Urinary bladder (tissue), 4 donors: ENCODE data around the gene SORBS2. TPM values are rescaled to one million over a fixed set of nuclear protein-coding genes. Genes with fewer than 3 reads are reported as not detected.

Experiments used
- DNase-seq: peaks from one replicate; pipeline ENCODE4 v3.0.0-alpha.2; 2015; ENCODE audit errors: extremely low spot score
- H3K27ac ChIP-seq: one replicate; pipeline ENCODE4 v1.5.1; 2013; ENCODE audit warnings: low read depth, mild to moderate bottlenecking, moderate library complexity
- H3K36me3 ChIP-seq: one replicate; pipeline ENCODE4 v1.6.1; 2013; ENCODE audit warnings: mild to moderate bottlenecking, moderate library complexity; ENCODE audit not compliant: insufficient read depth
- H3K4me1 ChIP-seq: one replicate; pipeline ENCODE4 v1.6.1; 2013; ENCODE audit warnings: mild to moderate bottlenecking, moderate library complexity; ENCODE audit not compliant: insufficient read depth
- H3K4me3 ChIP-seq: one replicate; pipeline ENCODE4 v1.5.1; 2013; ENCODE audit warnings: low read depth, low read length
- WGBS: extraction: QIAGEN DNeasy Blood & Tissue Kit; methylation state at CpG from one replicate; pipeline ENCODE4 v1.1.7; 2013; 5-methylcytosine and 5-hydroxymethylcytosine counted together
- polyA plus RNA-seq: library from polyadenylated mRNA; stranded (reverse); fragments of 200-250 nt; gene quantifications from one replicate; pipeline ENCODE4 v1.2.3, GENCODE V29; 2013
- total RNA-seq: library from RNA; depleted of rRNA; stranded (reverse); fragments of >200 nt; gene quantifications from one replicate; pipeline ENCODE4 v1.2.3, GENCODE V29; 2014
- donor health status: healthy with polysubstance abuse.
- donor health status: healthy.

The SORBS2 gene
- total and polyA plus RNA-seq, 2 donors, result 83.4 to 493 TPM

GRCh38 chr4:185738820-185739219, 73.2 kb downstream of the SORBS2 start:
- Histone ChIP-seq H3K4me3 (no peak overlapping the region), H3K27ac (no peak overlapping the region), H3K36me3 (no peaks in the 10 kb centered on the region), H3K4me1 (no peaks in the 10 kb centered on the region)
- DNase-seq, result no peak

GRCh38 chr4:185738038-185738552, 73.9 kb downstream of the SORBS2 start:
- H3K27ac ChIP-seq, result no peak overlapping the region
- WGBS, result 13% methylated on average over 10 of the region's 10 CpGs
- H3K4me3 ChIP-seq, result no peak overlapping the region
- no peaks in the 10 kb centered on the region for H3K36me3 ChIP-seq
- DNase-seq, result no peak
- H3K4me1 ChIP-seq, result no peaks in the 10 kb centered on the region

- H3K27ac ChIP-seq, result peak overlapping the region; percentile 24
- 58% methylated on average over 21 of the region's 21 CpGs for WGBS
Observed at GRCh38 chr4:185737489-185738037, 74.4 kb downstream of the SORBS2 start.

GRCh38 chr4:185736882-185737281, 75.1 kb downstream of the SORBS2 start:
- WGBS, result 64% methylated on average over 5 of the region's 5 CpGs
- no peak for DNase-seq
- Histone ChIP-seq H3K4me3 (no peak overlapping the region), H3K27ac (peak overlapping the region; percentile 14), H3K36me3 (no peaks in the 10 kb centered on the region), H3K4me1 (no peaks in the 10 kb centered on the region)

More at GRCh38 chr4:185737489-185738037, 74.4 kb downstream of the SORBS2 start:
- no peaks in the 10 kb centered on the region for H3K4me1 ChIP-seq
- no peaks in the 10 kb centered on the region for H3K36me3 ChIP-seq
- no peak overlapping the region for H3K4me3 ChIP-seq
- no peak for DNase-seq

GRCh38 chr4:185735866-185736400, 76.1 kb downstream of the SORBS2 start:
- Histone ChIP-seq H3K27ac (no peak overlapping the region), H3K36me3 (no peaks in the 10 kb centered on the region), H3K4me3 (no peak overlapping the region), H3K4me1 (no peaks in the 10 kb centered on the region)
- no peak for DNase-seq
- 58% methylated on average over 4 of the region's 4 CpGs for WGBS

GRCh38 chr4:185734930-185735329, 77.1 kb downstream of the SORBS2 start:
- H3K4me3 ChIP-seq, result no peak overlapping the region
- no peak overlapping the region for H3K27ac ChIP-seq
- no peak for DNase-seq
- 38% methylated on average over 2 of the region's 2 CpGs for WGBS
- H3K36me3 ChIP-seq, result no peaks in the 10 kb centered on the region
- H3K4me1 ChIP-seq, result no peaks in the 10 kb centered on the region

GRCh38 chr4:185734214-185734613, 77.8 kb downstream of the SORBS2 start:
- WGBS, result 89% methylated on average over 5 of the region's 5 CpGs
- no peaks in the 10 kb centered on the region for H3K36me3 ChIP-seq
- no peak for DNase-seq
- no peak overlapping the region for H3K4me3 ChIP-seq
- no peak overlapping the region for H3K27ac ChIP-seq
- H3K4me1 ChIP-seq, result no peaks in the 10 kb centered on the region

GRCh38 chr4:185730849-185731608, 81.0 kb downstream of the SORBS2 start:
- no peak overlapping the region for H3K4me3 ChIP-seq
- H3K27ac ChIP-seq, result peak overlapping the region; percentile 52
- no peak for DNase-seq
- H3K36me3 ChIP-seq, result no peaks in the 10 kb centered on the region
- 39% methylated on average over 3 of the region's 3 CpGs for WGBS
- no peaks in the 10 kb centered on the region for H3K4me1 ChIP-seq

GRCh38 chr4:185730387-185730786, 81.6 kb downstream of the SORBS2 start:
- Histone ChIP-seq H3K27ac (no peak overlapping the region), H3K4me1 (no peaks in the 10 kb centered on the region)
- WGBS, result 57% methylated on average over 4 of the region's 4 CpGs

GRCh38 chr4:185729391-185729804, 82.6 kb downstream of the SORBS2 start:
- Histone ChIP-seq H3K36me3 (no peaks in the 10 kb centered on the region), H3K4me1 (no peaks in the 10 kb centered on the region), H3K4me3 (no peak overlapping the region), H3K27ac (no peak overlapping the region)
- 74% methylated on average over 4 of the region's 4 CpGs for WGBS
- no peak for DNase-seq

More at GRCh38 chr4:185730387-185730786, 81.6 kb downstream of the SORBS2 start:
- Histone ChIP-seq H3K4me3 (no peak overlapping the region), H3K36me3 (no peaks in the 10 kb centered on the region)
- DNase-seq, result no peak

- 86% methylated on average over 2 of the region's 2 CpGs for WGBS
Observed at GRCh38 chr4:185728893-185729292, 83.1 kb downstream of the SORBS2 start.

GRCh38 chr4:185726931-185727330, 85.1 kb downstream of the SORBS2 start:
- Histone ChIP-seq H3K36me3 (no peaks in the 10 kb centered on the region), H3K4me1 (no peaks in the 10 kb centered on the region), H3K27ac (no peak overlapping the region), H3K4me3 (no peak overlapping the region)
- no peak for DNase-seq
- WGBS, result 44% methylated on average over 8 of the region's 8 CpGs

More at GRCh38 chr4:185728893-185729292, 83.1 kb downstream of the SORBS2 start:
- DNase-seq, result no peak
- no peak overlapping the region for H3K4me3 ChIP-seq
- no peak overlapping the region for H3K27ac ChIP-seq
- H3K4me1 ChIP-seq, result no peaks in the 10 kb centered on the region
- H3K36me3 ChIP-seq, result no peaks in the 10 kb centered on the region

- WGBS, result 40% methylated on average over 6 of the region's 6 CpGs
- Histone ChIP-seq H3K4me3 (no peak overlapping the region), H3K4me1 (no peaks in the 10 kb centered on the region), H3K36me3 (no peaks in the 10 kb centered on the region), H3K27ac (no peak overlapping the region)
- DNase-seq, result no peak
Observed at GRCh38 chr4:185723631-185724260, 88.2 kb downstream of the SORBS2 start.

GRCh38 chr4:185722029-185722316, 90.0 kb downstream of the SORBS2 start:
- Histone ChIP-seq H3K36me3 (no peaks in the 10 kb centered on the region), H3K4me3 (no peak overlapping the region), H3K4me1 (no peaks in the 10 kb centered on the region), H3K27ac (no peak overlapping the region)
- DNase-seq, result no peak
- 22% methylated on average over 3 of the region's 3 CpGs for WGBS
